GM21515 (cell line): ENCODE measurements around the gene ELSPBP1.
"Not testable (repeated sequence)": the region's sequence is repeated elsewhere in the genome, so short reads cannot be mapped to it uniquely, and the experiment has no call there.

Experiments used
- ATAC-seq: cut with Tn5 transposase; IDR thresholded peaks from one replicate; pipeline ENCODE4 v1.9.1; 2021; ENCODE audit not compliant: unreplicated experiment

The ELSPBP1 gene

GRCh38 chr19:47994209-47994802 is at the start of gene ELSPBP1:
Gene ELSPBP1, plus strand, starts transcription at chr19:47994632. Its CDS starts 14,036 bp downstream, at chr19:48008668.
- ATAC-seq, result no peak

- ATAC-seq, result not testable (repeated sequence)
Observed at GRCh38 chr19:47949852-47950521, 44.4 kb upstream of the ELSPBP1 start.

GRCh38 chr19:47952132-47952531 is 42.3 kb upstream of the ELSPBP1 start:
- not testable (repeated sequence) for ATAC-seq

GRCh38 chr19:47955936-47956335 is 38.5 kb upstream of the ELSPBP1 start:
- not testable (repeated sequence) for ATAC-seq

GRCh38 chr19:47973529-47973928 is 20.9 kb upstream of the ELSPBP1 start:
- ATAC-seq, result no peak

- ATAC-seq, result no peak
Observed at GRCh38 chr19:47991191-47991808, 3.1 kb upstream of the ELSPBP1 start.

- no peak for ATAC-seq
Observed at GRCh38 chr19:47992070-47992469, 2.4 kb upstream of the ELSPBP1 start, which contains the start of gene BSPH1. Gene BSPH1, minus strand, starts transcription at chr19:47992170. Its CDS starts 89 bp downstream, at chr19:47992081.

GRCh38 chr19:47996230-47996727 is 1.8 kb downstream of the ELSPBP1 start:
- ATAC-seq, result no peak

- ATAC-seq, result no peak
Observed at GRCh38 chr19:47998800-47999199, 4.4 kb downstream of the ELSPBP1 start.

- no peak for ATAC-seq
Observed at GRCh38 chr19:48000846-48001245, 6.4 kb downstream of the ELSPBP1 start.

GRCh38 chr19:48004236-48004635 is 9.8 kb downstream of the ELSPBP1 start:
- no peak for ATAC-seq

- no peak for ATAC-seq
Observed at GRCh38 chr19:48006762-48007161, 12.3 kb downstream of the ELSPBP1 start.

- ATAC-seq, result no peak
Observed at GRCh38 chr19:48010932-48011758, 16.7 kb downstream of the ELSPBP1 start.

- ATAC-seq, result no peak
Observed at GRCh38 chr19:48020686-48021085, 26.3 kb downstream of the ELSPBP1 start.

GRCh38 chr19:48023011-48023410 is 28.6 kb downstream of the ELSPBP1 start:
- no peak for ATAC-seq

- no peak for ATAC-seq
Observed at GRCh38 chr19:48023518-48023917, 29.1 kb downstream of the ELSPBP1 start.

- ATAC-seq, result no peak
Observed at GRCh38 chr19:48025480-48025879, 31.0 kb downstream of the ELSPBP1 start.

GRCh38 chr19:48029431-48029830 is 35.0 kb downstream of the ELSPBP1 start:
- no peak for ATAC-seq

GRCh38 chr19:48030073-48030472 is 35.6 kb downstream of the ELSPBP1 start:
- no peak for ATAC-seq

GRCh38 chr19:48033604-48034003 is 39.2 kb downstream of the ELSPBP1 start:
- no peak for ATAC-seq

GRCh38 chr19:48036765-48037164 is 42.3 kb downstream of the ELSPBP1 start:
- no peak for ATAC-seq
